HepG2 (cell line): ENCODE data around the gene ANKRD11. TPM values are rescaled to one million over a fixed set of nuclear protein-coding genes. Genes with fewer than 3 reads are reported as not detected.

ENCODE experiments used
- EZH2 ChIP-seq: conservative IDR thresholded peaks from 2 replicates; pipeline ENCODE4 v1.6.1; 2012; ENCODE audit warnings: mild to moderate bottlenecking, low read depth, low read length, moderate library complexity
- KDM6A ChIP-seq: IDR thresholded peaks from 2 replicates; pipeline ENCODE4 v1.6.1; 2016; ENCODE audit warnings: low read depth
- KLF16 ChIP-seq, 2 experiments: sonication (generic) in 1 of 2; formaldehyde crosslinking in 1 of 2; IDR thresholded peaks; 2 replicates each; pipeline versions ENCODE4 v1.6.1 to v1.8.0; 2016 to 2023; ENCODE audit warnings: missing genetic modification reagents in 2 of 2, missing compliant biosample characterization in 1 of 2
- KLF6 ChIP-seq: IDR thresholded peaks from 2 replicates; pipeline ENCODE4 v1.8.0; 2016; ENCODE audit warnings: missing biosample characterization, missing genetic modification reagents
- PCBP2 ChIP-seq: fragments of 200-400 bp; formaldehyde crosslinking; optimal IDR thresholded peaks from 2 replicates; pipeline ENCODE3; 2018; ENCODE audit warnings: low read length, low read depth; ENCODE audit not compliant: poor library complexity, severe bottlenecking
- RNF2 ChIP-seq: fragments of 450-650 bp; conservative IDR thresholded peaks from 2 replicates; pipeline ENCODE4 v1.6.1; 2016; ENCODE audit warnings: low read depth
- TCF12 ChIP-seq, 2 experiments: fragments of 450-650 bp in 1 of 2; sonication (generic) in 1 of 2; formaldehyde crosslinking in 1 of 2; IDR thresholded peaks; 2 replicates each; pipeline versions ENCODE4 v1.6.1 to v1.8.0; 2017 to 2022; ENCODE audit warnings: antibody characterized with exemption in 1 of 2, mild to moderate bottlenecking in 1 of 2, missing genetic modification reagents in 1 of 2, moderate library complexity in 1 of 2
- TOE1 ChIP-seq: sonication (generic); formaldehyde crosslinking; IDR thresholded peaks from 2 replicates; pipeline ENCODE4 v1.4.0; 2020; ENCODE audit warnings: mild to moderate bottlenecking, missing genetic modification reagents
- U2AF1 ChIP-seq: fragments of 200-400 bp; formaldehyde crosslinking; optimal IDR thresholded peaks from 2 replicates; pipeline ENCODE3; 2017; ENCODE audit warnings: mild to moderate bottlenecking, low read depth, low read length
- ZNF446 ChIP-seq: sonication (generic); formaldehyde crosslinking; IDR thresholded peaks from 2 replicates; pipeline ENCODE4 v1.5.0; 2020; ENCODE audit warnings: mild to moderate bottlenecking, missing genetic modification reagents
- ZNF615 ChIP-seq: sonication (generic); formaldehyde crosslinking; IDR thresholded peaks from 2 replicates; pipeline ENCODE4 v1.5.0; 2020; ENCODE audit warnings: mild to moderate bottlenecking, missing genetic modification reagents, borderline replicate concordance
- polyA plus RNA-seq, 8 experiments: library from polyadenylated mRNA; depleted of rRNA in 3 of 8; stranded (reverse) in 7 of 8; unstranded in 1 of 8; fragments of >200 nt; fragmentation: Illumina TruSeq in 4 of 8; extraction: Trizol in 4 of 8; gene quantifications; 2 replicates each; pipeline versions ENCODE4 v1.2.1 to v1.2.3, GENCODE V29; 2011 to 2016; ENCODE audit warnings: low read depth in 4 of 8, missing spikeins in 1 of 8, mixed read lengths in 1 of 8; ENCODE audit not compliant: insufficient read depth in 1 of 8
- total RNA-seq, 5 experiments: library from RNA; depleted of rRNA; stranded (reverse); fragments of >200 nt; fragmentation: Illumina TruSeq; extraction: Trizol; gene quantifications; 2 replicates each; pipeline ENCODE4 v1.2.3, GENCODE V29; 2016; ENCODE audit warnings: low read depth in 1 of 5
- TF ChIP-seq, protein P1 (sequence below): sonication (generic); formaldehyde crosslinking; IDR thresholded peaks from 2 replicates; pipeline ENCODE4 v1.8.0; 2022; ENCODE audit warnings: mild to moderate bottlenecking, missing genetic modification reagents, moderate library complexity
- TF ChIP-seq, protein P2 (sequence below): sonication (generic); formaldehyde crosslinking; conservative IDR thresholded peaks from 2 replicates; pipeline ENCODE4 v1.4.0; 2020; ENCODE audit warnings: mild to moderate bottlenecking, missing genetic modification reagents, moderate library complexity
- TF ChIP-seq, protein P3 (sequence below): sonication (generic); formaldehyde crosslinking; IDR thresholded peaks from 2 replicates; pipeline ENCODE4 v1.4.0; 2020; ENCODE audit warnings: missing genetic modification reagents, mild to moderate bottlenecking, borderline replicate concordance
- TF ChIP-seq, protein P4 (sequence below): sonication (generic); formaldehyde crosslinking; IDR thresholded peaks from 2 replicates; pipeline ENCODE4 v1.4.0; 2020; ENCODE audit warnings: mild to moderate bottlenecking, missing genetic modification reagents

The ANKRD11 gene
- total and polyA plus RNA-seq, 2 of the 13 experiments (the other 11 are each of a cell fraction or from before 2014, with no cell fraction given) = 21.4 to 38.4 TPM

DNA sequence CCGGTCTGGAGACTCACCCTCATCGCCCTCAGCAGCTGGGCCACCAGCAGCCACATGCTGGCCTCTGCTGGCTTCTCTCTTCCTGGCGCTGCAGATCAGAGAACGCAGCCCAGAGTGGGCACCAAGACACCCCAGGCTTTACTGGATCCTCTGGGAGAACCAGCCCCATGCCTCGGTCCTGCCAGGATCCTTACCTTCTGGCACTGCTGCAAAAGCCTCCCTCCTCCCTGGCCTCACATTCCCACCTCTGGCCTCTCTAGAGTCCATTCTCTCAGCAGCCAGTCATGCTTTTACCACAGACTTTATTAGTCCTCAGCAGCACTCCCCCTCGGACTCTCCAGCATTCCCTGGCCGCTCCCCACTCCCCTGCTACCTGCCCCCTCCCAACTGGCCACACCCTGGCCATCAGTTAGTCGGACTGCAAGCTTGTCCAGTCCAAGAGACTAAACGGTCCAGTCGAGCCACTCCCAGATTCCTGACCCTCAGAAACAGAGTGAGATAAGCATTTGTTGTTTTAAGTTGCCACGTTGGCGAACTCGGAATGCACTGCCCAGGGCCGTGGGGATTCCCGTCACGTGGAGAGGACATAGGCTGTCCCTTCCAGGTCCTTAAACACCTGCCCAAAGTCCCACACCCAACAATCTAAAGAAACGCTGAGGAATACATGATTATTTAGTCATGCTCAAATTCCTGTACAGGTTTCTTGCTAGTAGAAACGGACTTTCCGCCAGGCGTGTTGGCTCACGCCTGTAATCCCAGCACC, 11.9 kb upstream of the ANKRD11 start (continued):
- TF ChIP-seq KLF6 (CRISPR knock-in tag) = no peak
- no peak for TF ChIP-seq TCF12 (IDR thresholded peaks at IDR 0.05)
- TF ChIP-seq TCF12 (CRISPR knock-in tag; IDR thresholded peaks at IDR 0.05) = no peak
- TF ChIP-seq PCBP2 = no peak
- TF ChIP-seq, protein P1, sequence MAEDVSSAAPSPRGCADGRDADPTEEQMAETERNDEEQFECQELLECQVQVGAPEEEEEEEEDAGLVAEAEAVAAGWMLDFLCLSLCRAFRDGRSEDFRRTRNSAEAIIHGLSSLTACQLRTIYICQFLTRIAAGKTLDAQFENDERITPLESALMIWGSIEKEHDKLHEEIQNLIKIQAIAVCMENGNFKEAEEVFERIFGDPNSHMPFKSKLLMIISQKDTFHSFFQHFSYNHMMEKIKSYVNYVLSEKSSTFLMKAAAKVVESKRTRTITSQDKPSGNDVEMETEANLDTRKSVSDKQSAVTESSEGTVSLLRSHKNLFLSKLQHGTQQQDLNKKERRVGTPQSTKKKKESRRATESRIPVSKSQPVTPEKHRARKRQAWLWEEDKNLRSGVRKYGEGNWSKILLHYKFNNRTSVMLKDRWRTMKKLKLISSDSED (CRISPR knock-in tag) = no peak
- TF ChIP-seq, protein P2, sequence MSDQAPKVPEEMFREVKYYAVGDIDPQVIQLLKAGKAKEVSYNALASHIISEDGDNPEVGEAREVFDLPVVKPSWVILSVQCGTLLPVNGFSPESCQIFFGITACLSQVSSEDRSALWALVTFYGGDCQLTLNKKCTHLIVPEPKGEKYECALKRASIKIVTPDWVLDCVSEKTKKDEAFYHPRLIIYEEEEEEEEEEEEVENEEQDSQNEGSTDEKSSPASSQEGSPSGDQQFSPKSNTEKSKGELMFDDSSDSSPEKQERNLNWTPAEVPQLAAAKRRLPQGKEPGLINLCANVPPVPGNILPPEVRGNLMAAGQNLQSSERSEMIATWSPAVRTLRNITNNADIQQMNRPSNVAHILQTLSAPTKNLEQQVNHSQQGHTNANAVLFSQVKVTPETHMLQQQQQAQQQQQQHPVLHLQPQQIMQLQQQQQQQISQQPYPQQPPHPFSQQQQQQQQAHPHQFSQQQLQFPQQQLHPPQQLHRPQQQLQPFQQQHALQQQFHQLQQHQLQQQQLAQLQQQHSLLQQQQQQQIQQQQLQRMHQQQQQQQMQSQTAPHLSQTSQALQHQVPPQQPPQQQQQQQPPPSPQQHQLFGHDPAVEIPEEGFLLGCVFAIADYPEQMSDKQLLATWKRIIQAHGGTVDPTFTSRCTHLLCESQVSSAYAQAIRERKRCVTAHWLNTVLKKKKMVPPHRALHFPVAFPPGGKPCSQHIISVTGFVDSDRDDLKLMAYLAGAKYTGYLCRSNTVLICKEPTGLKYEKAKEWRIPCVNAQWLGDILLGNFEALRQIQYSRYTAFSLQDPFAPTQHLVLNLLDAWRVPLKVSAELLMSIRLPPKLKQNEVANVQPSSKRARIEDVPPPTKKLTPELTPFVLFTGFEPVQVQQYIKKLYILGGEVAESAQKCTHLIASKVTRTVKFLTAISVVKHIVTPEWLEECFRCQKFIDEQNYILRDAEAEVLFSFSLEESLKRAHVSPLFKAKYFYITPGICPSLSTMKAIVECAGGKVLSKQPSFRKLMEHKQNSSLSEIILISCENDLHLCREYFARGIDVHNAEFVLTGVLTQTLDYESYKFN = 0 out of 2 replicates have a peak, but pooled peaks have one; percentile 25
- TF ChIP-seq U2AF1 = no peak
- TF ChIP-seq, protein P3, sequence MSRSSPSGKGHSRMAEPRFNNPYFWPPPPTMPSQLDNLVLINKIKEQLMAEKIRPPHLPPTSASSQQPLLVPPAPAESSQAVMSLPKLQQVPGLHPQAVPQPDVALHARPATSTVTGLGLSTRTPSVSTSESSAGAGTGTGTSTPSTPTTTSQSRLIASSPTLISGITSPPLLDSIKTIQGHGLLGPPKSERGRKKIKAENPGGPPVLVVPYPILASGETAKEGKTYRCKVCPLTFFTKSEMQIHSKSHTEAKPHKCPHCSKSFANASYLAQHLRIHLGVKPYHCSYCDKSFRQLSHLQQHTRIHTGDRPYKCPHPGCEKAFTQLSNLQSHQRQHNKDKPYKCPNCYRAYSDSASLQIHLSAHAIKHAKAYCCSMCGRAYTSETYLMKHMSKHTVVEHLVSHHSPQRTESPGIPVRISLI (CRISPR knock-in tag) = no peak
- TF ChIP-seq ZNF615 (CRISPR knock-in tag) = no peak
- TF ChIP-seq RNF2 = no peak
- TF ChIP-seq TOE1 (CRISPR knock-in tag) = no peak
- no peak for TF ChIP-seq KLF16 (CRISPR knock-in tag; IDR thresholded peaks at IDR 0.05)
- TF ChIP-seq ZNF446 (CRISPR knock-in tag) = no peak
- TF ChIP-seq KDM6A = no peak
- no peak for TF ChIP-seq EZH2
- TF ChIP-seq, protein P4, sequence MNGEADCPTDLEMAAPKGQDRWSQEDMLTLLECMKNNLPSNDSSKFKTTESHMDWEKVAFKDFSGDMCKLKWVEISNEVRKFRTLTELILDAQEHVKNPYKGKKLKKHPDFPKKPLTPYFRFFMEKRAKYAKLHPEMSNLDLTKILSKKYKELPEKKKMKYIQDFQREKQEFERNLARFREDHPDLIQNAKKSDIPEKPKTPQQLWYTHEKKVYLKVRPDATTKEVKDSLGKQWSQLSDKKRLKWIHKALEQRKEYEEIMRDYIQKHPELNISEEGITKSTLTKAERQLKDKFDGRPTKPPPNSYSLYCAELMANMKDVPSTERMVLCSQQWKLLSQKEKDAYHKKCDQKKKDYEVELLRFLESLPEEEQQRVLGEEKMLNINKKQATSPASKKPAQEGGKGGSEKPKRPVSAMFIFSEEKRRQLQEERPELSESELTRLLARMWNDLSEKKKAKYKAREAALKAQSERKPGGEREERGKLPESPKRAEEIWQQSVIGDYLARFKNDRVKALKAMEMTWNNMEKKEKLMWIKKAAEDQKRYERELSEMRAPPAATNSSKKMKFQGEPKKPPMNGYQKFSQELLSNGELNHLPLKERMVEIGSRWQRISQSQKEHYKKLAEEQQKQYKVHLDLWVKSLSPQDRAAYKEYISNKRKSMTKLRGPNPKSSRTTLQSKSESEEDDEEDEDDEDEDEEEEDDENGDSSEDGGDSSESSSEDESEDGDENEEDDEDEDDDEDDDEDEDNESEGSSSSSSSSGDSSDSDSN (CRISPR knock-in tag) = no peak
